ENCODE data around the gene GATB. TPM values are rescaled to one million over a fixed set of nuclear protein-coding genes. Genes with fewer than 3 reads are reported as not detected.

Gene GATB
- total and polyA plus RNA-seq, 2 donors (not counting 1 experiment from before 2014, with no cell fraction given) = 18.7 to 20.8 TPM

DNA sequence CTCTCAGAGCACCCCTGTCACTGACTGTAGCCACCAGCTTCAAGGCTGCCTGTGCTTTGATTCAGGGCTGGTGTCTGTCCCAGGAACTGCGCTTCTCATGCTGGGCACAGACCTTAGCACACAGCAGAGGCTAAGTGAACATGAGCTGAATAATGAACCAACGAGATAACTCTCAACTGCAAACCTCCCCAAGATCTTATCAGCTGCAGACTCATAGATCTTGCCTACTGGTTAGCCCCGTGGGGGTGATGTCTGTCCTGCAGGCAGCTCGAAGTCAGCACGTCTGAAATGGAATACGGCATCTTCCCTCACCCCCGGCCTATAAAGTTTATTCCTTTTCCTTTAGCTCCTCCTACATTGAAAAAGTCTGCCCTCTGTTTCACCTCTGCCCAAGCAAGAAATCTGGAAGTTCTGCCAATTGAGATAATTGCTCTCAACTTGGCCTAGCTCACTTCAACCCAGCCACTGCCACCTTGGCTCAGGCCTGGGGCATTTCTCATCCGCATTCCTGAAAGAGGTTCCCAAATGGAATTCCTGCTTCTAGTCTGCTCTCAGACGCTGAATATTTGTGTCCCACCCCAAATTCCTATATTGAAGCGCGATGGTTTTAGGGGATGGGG is 73.7 kb downstream of the GATB start:
- peak in 1 of 2 donors; percentile 55 for DNase-seq (ENCODE audit: low read depth in 2 of 2)
- TF ChIP-seq, protein P1, sequence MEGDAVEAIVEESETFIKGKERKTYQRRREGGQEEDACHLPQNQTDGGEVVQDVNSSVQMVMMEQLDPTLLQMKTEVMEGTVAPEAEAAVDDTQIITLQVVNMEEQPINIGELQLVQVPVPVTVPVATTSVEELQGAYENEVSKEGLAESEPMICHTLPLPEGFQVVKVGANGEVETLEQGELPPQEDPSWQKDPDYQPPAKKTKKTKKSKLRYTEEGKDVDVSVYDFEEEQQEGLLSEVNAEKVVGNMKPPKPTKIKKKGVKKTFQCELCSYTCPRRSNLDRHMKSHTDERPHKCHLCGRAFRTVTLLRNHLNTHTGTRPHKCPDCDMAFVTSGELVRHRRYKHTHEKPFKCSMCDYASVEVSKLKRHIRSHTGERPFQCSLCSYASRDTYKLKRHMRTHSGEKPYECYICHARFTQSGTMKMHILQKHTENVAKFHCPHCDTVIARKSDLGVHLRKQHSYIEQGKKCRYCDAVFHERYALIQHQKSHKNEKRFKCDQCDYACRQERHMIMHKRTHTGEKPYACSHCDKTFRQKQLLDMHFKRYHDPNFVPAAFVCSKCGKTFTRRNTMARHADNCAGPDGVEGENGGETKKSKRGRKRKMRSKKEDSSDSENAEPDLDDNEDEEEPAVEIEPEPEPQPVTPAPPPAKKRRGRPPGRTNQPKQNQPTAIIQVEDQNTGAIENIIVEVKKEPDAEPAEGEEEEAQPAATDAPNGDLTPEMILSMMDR (conservative IDR thresholded peaks at IDR 0.05 in 1 of 2, IDR thresholded peaks at IDR 0.05 in 1 of 2; ENCODE audit: low read depth in 1 of 2, low read length in 2 of 2) = no peak
- no peak for TF ChIP-seq EZH2 (IDR thresholded peaks at IDR 0.05; ENCODE audit: low read length, missing control alignments)
- H4K20me1 ChIP-seq (ENCODE audit: control insufficient read depth, extremely low read depth, insufficient read depth, low read length) = no peaks in the 10 kb centered on the region
- no peaks in the 10 kb centered on the region for H3K9me3 ChIP-seq (ENCODE audit: control insufficient read depth, insufficient read depth, low read depth, low read length)
- peaks cover 3% of the 10 kb centered on the region for H3K4me1 ChIP-seq (ENCODE audit: control insufficient read depth, extremely low read depth, insufficient read depth, low read length)
- H2AFZ ChIP-seq (ENCODE audit: low read length) = no peak overlapping the region
- H3K36me3 ChIP-seq (ENCODE audit: control insufficient read depth, insufficient read depth, low read length) = no peaks in the 10 kb centered on the region
- no peaks in the 10 kb centered on the region for H3K27me3 ChIP-seq (ENCODE audit: control insufficient read depth, insufficient read depth, low read length)
- H3K79me2 ChIP-seq (ENCODE audit: control insufficient read depth, insufficient read depth, low read length) = no peaks in the 10 kb centered on the region
- H3K27ac ChIP-seq (ENCODE audit: insufficient read depth, low read length) = no peak overlapping the region
- H3K4me2 ChIP-seq (ENCODE audit: extremely low read depth, insufficient read depth, low read length) = no peak overlapping the region
- no peak overlapping the region for H3K9ac ChIP-seq (ENCODE audit: insufficient read depth, low read length)
- no peak overlapping the region for H3K4me3 ChIP-seq (replicated peaks in 1 of 4; ENCODE audit: control extremely low read depth in 1 of 4, insufficient read depth in 1 of 4, low read depth in 3 of 4, low read length in 4 of 4)

DNA sequence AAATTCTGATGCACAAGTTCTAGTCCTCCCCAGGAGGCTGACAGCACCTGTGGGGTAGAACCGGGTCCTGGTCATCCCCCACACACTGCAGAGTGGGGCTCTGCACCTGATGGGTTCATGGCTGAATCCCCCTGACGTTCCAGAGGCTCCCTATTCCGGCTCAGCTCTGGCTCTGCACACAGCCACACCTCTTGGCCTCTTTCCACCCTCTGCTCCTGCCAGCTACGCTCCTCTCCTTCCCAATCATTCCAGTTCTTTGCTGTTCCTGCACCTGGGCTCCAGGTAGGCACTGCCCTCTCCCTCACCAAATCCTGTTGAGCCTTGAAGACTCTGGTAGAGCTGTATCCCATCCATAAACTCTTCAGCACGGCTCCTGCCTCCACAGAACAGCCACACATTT is 75.5 kb downstream of the GATB start:
- no peak for DNase-seq (ENCODE audit: low read depth in 2 of 2)
- Histone ChIP-seq H3K79me2 (ENCODE audit: control insufficient read depth, insufficient read depth, low read length) (no peaks in the 10 kb centered on the region), H3K36me3 (ENCODE audit: control insufficient read depth, insufficient read depth, low read length) (no peaks in the 10 kb centered on the region), H3K9ac (ENCODE audit: insufficient read depth, low read length) (no peak overlapping the region), H3K27ac (ENCODE audit: insufficient read depth, low read length) (no peak overlapping the region), H3K9me3 (ENCODE audit: control insufficient read depth, insufficient read depth, low read depth, low read length) (no peaks in the 10 kb centered on the region), H3K4me2 (ENCODE audit: extremely low read depth, insufficient read depth, low read length) (no peak overlapping the region), H4K20me1 (ENCODE audit: control insufficient read depth, extremely low read depth, insufficient read depth, low read length) (no peaks in the 10 kb centered on the region), H3K4me3 (replicated peaks in 1 of 4; ENCODE audit: control extremely low read depth in 1 of 4, insufficient read depth in 1 of 4, low read depth in 3 of 4, low read length in 4 of 4) (no peak overlapping the region), H3K4me1 (ENCODE audit: control insufficient read depth, extremely low read depth, insufficient read depth, low read length) (no peaks in the 10 kb centered on the region), H2AFZ (ENCODE audit: low read length) (no peak overlapping the region), H3K27me3 (ENCODE audit: control insufficient read depth, insufficient read depth, low read length) (no peaks in the 10 kb centered on the region)
- TF ChIP-seq, protein P1 (conservative IDR thresholded peaks at IDR 0.05 in 1 of 2, IDR thresholded peaks at IDR 0.05 in 1 of 2; ENCODE audit: low read depth in 1 of 2, low read length in 2 of 2) = no peak
- no peak for TF ChIP-seq EZH2 (IDR thresholded peaks at IDR 0.05; ENCODE audit: low read length, missing control alignments)

DNA sequence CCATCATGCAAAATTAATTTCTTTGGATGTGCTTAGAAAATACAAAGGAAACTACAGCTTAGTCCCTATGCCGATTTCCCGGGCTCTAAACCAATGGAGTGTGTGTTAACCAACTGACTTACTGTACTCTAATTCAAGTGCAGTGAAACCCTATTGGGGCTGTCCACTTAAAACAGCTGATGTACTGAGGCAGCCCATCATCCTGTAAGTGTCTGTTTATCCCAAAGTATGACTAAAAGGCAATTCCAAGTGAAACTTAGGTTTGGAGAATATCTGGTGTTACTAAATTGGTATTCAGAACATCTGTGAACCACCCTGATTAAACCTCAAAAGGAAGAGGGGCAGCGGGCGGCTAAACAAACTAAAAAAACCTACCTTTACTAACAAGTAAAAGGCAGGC is 79.7 kb downstream of the GATB start:
- no peak for DNase-seq (ENCODE audit: low read depth in 2 of 2)
- Histone ChIP-seq H3K4me2 (ENCODE audit: extremely low read depth, insufficient read depth, low read length) (no peak overlapping the region), H4K20me1 (ENCODE audit: control insufficient read depth, extremely low read depth, insufficient read depth, low read length) (no peaks in the 10 kb centered on the region), H3K4me1 (ENCODE audit: control insufficient read depth, extremely low read depth, insufficient read depth, low read length) (peaks cover 3% of the 10 kb centered on the region), H3K4me3 (replicated peaks in 1 of 4; ENCODE audit: control extremely low read depth in 1 of 4, insufficient read depth in 1 of 4, low read depth in 3 of 4, low read length in 4 of 4) (no peak overlapping the region), H3K9me3 (ENCODE audit: control insufficient read depth, insufficient read depth, low read depth, low read length) (no peaks in the 10 kb centered on the region), H2AFZ (ENCODE audit: low read length) (no peak overlapping the region), H3K36me3 (ENCODE audit: control insufficient read depth, insufficient read depth, low read length) (no peaks in the 10 kb centered on the region), H3K9ac (ENCODE audit: insufficient read depth, low read length) (no peak overlapping the region), H3K27me3 (ENCODE audit: control insufficient read depth, insufficient read depth, low read length) (no peaks in the 10 kb centered on the region), H3K27ac (ENCODE audit: insufficient read depth, low read length) (no peak overlapping the region), H3K79me2 (ENCODE audit: control insufficient read depth, insufficient read depth, low read length) (no peaks in the 10 kb centered on the region)
- no peak for TF ChIP-seq EZH2 (IDR thresholded peaks at IDR 0.05; ENCODE audit: low read length, missing control alignments)
- TF ChIP-seq, protein P1 (conservative IDR thresholded peaks at IDR 0.05 in 1 of 2, IDR thresholded peaks at IDR 0.05 in 1 of 2; ENCODE audit: low read depth in 1 of 2, low read length in 2 of 2) = no peak

Measured in fibroblast of lung (primary cell).